B cell (primary cell): ENCODE measurements around the gene NAPSA. TPM values are rescaled to one million over a fixed set of nuclear protein-coding genes. Genes with fewer than 3 reads are reported as not detected.

Experiments
- ATAC-seq: fragments of 200-7000 bp; cut with Tn5 transposase; one replicate; pipeline ENCODE4 v1.10.0; 2021; ENCODE audit warnings: low read depth, mild to moderate bottlenecking, moderate number of reproducible peaks, moderate library complexity
- CTCF ChIA-PET: fragments of 350-600 bp; sonication (Branson Sonifier 250); formaldehyde crosslinking; loops from one replicate; lab custom pipeline; 2021; ENCODE audit warnings: antibody characterized with exemption, inconsistent platforms; lab: Charles Lee
- POLR2A ChIA-PET: fragments of 350-600 bp; sonication (Branson Sonifier 250); formaldehyde crosslinking; loops from one replicate; lab custom pipeline; 2021; ENCODE audit warnings: antibody characterized with exemption; lab: Charles Lee
- DNase-seq: peaks from one replicate; pipeline ENCODE4 v3.0.0; 2013
- H2AFZ ChIP-seq: 2 replicates; pipeline ENCODE4 v1.6.1; 2012; ENCODE audit warnings: mild to moderate bottlenecking, low read depth, low read length; ENCODE audit not compliant: insufficient read depth, poor library complexity, severe bottlenecking
- H3K27ac ChIP-seq, 2 donors: 1 replicate in 1 of 2; 2 replicates in 1 of 2; pipeline ENCODE4 v1.5.1; 2012 to 2013; ENCODE audit warnings: low read length in 2 of 2, mild to moderate bottlenecking in 2 of 2, moderate library complexity in 1 of 2
- H3K27me3 ChIP-seq, 4 experiments: fragments of 200-600 bp in 1 of 4; sonication (generic) in 1 of 4; replicated peaks in 1 of 4; 1 replicate in 2 of 4; 2 replicates in 2 of 4; pipeline versions ENCODE4 v1.6.1 to v1.7.0; 2013 to 2016; ENCODE audit warnings: low read length in 3 of 4, mild to moderate bottlenecking in 2 of 4, mixed read lengths in 1 of 4, moderate library complexity in 1 of 4; ENCODE audit not compliant: insufficient read depth in 4 of 4, control insufficient read depth in 3 of 4; ENCODE audit errors: control extremely low read depth in 1 of 4
- H3K36me3 ChIP-seq, 2 experiments: replicated peaks in 1 of 2; 1 replicate in 1 of 2; 2 replicates in 1 of 2; pipeline versions ENCODE4 v1.6.1 to v1.7.1; 2013; ENCODE audit warnings: low read length in 1 of 2; ENCODE audit not compliant: insufficient read depth in 2 of 2, control insufficient read depth in 1 of 2; ENCODE audit errors: control extremely low read depth in 1 of 2, extremely low read depth in 1 of 2
- H3K4me1 ChIP-seq, 2 donors: fragments of 200-600 bp in 1 of 2; sonication (generic) in 1 of 2; 1 replicate in 1 of 2; 2 replicates in 1 of 2; pipeline versions ENCODE4 v1.5.1 to v1.6.1; 2013 to 2017; ENCODE audit warnings: low read length in 2 of 2; ENCODE audit not compliant: control insufficient read depth in 2 of 2, insufficient read depth in 2 of 2
- H3K4me2 ChIP-seq: replicated peaks from 2 replicates; pipeline ENCODE3; 2012; ENCODE audit warnings: mild to moderate bottlenecking, low read depth, low read length; ENCODE audit not compliant: poor library complexity, severe bottlenecking
- H3K4me3 ChIP-seq, 5 experiments: fragments of 200-600 bp in 1 of 5; sonication (generic) in 1 of 5; 1 replicate in 3 of 5; 2 replicates in 2 of 5; pipeline versions ENCODE4 v1.5.1 to v1.7.0; 2011 to 2016; ENCODE audit warnings: low read length in 4 of 5, mild to moderate bottlenecking in 4 of 5, low read depth in 2 of 5, control low read depth in 1 of 5, moderate library complexity in 1 of 5; ENCODE audit not compliant: insufficient read depth in 1 of 5; ENCODE audit errors: control extremely low read depth in 1 of 5, extremely low read depth in 1 of 5
- H3K79me2 ChIP-seq: fragments of 200-600 bp; sonication (generic); one replicate; pipeline ENCODE4 v1.6.0; 2016; ENCODE audit warnings: low read length; ENCODE audit not compliant: control insufficient read depth, insufficient read depth
- H3K9ac ChIP-seq: fragments of 200-600 bp; sonication (generic); 2 replicates; pipeline ENCODE4 v1.6.1; 2017; ENCODE audit warnings: mild to moderate bottlenecking, low read length, moderate library complexity
- H3K9me3 ChIP-seq, 3 donors: one replicate each; pipeline versions ENCODE4 v1.6.1 to v1.7.1; 2013; ENCODE audit warnings: low read length in 2 of 3; ENCODE audit not compliant: control insufficient read depth in 2 of 3, insufficient read depth in 1 of 3; ENCODE audit errors: control extremely low read depth in 1 of 3
- H4K20me1 ChIP-seq: 2 replicates; pipeline ENCODE4 v1.6.0; 2012; ENCODE audit warnings: mild to moderate bottlenecking, low read length; ENCODE audit not compliant: insufficient read depth, control insufficient read depth, poor library complexity, severe bottlenecking
- H3K27ac Mint-ChIP-seq: one replicate; pipeline ENCODE4 v1.8.0; 2021; ENCODE audit warnings: mixed read lengths
- H3K27me3 Mint-ChIP-seq: one replicate; pipeline ENCODE4 v1.8.0; 2021; ENCODE audit warnings: mixed read lengths
- H3K4me1 Mint-ChIP-seq: one replicate; pipeline ENCODE4 v1.8.0; 2021; ENCODE audit warnings: mixed read lengths
- H3K4me3 Mint-ChIP-seq: one replicate; pipeline ENCODE4 v1.8.0; 2021; ENCODE audit warnings: mixed read lengths
- H3K9me3 Mint-ChIP-seq: one replicate; pipeline ENCODE4 v1.8.0; 2022; ENCODE audit warnings: mixed read lengths; ENCODE audit not compliant: insufficient read depth
- EZH2 ChIP-seq: IDR thresholded peaks from 2 replicates; pipeline ENCODE4 v1.6.1; 2012; ENCODE audit warnings: borderline replicate concordance, low read depth, mild to moderate bottlenecking, moderate library complexity, low read length; ENCODE audit not compliant: insufficient read depth, poor library complexity, severe bottlenecking
- WGBS: methylation state at CpG from one replicate; pipeline ENCODE4 v1.1.5; 2013; ENCODE audit warnings: missing lambda C conversion rate; ENCODE audit not compliant: insufficient coverage; 5-methylcytosine and 5-hydroxymethylcytosine counted together
- intact Hi-C: fragments of 100-400 bp; cut with micrococcal nuclease; formaldehyde crosslinking; loops from one replicate; pipeline ENCODE4 v1.10.0; 2022
- polyA plus RNA-seq: library from polyadenylated mRNA; depleted of rRNA; stranded (reverse); fragments of >200 nt; gene quantifications from 2 replicates; pipeline ENCODE4 v1.2.3, GENCODE V29; 2012
- total RNA-seq, 2 donors: library from RNA; stranded (reverse); fragments of 120-200 nt in 1 of 2; gene quantifications; 1 replicate in 1 of 2; 2 replicates in 1 of 2; pipeline versions ENCODE4 v1.2.3 to v1.2.4, GENCODE V29; 2013 to 2022
- TF ChIP-seq, protein P1 (sequence below): fragments of 200-600 bp; IDR thresholded peaks from one replicate; pipeline ENCODE4 v1.8.0; 2022; ENCODE audit warnings: antibody characterized with exemption, mild to moderate bottlenecking

Gene NAPSA
- total and polyA plus RNA-seq, 2 donors (not counting 1 experiment from before 2014, with no cell fraction given), result 4.0 to 4.7 TPM

DNA sequence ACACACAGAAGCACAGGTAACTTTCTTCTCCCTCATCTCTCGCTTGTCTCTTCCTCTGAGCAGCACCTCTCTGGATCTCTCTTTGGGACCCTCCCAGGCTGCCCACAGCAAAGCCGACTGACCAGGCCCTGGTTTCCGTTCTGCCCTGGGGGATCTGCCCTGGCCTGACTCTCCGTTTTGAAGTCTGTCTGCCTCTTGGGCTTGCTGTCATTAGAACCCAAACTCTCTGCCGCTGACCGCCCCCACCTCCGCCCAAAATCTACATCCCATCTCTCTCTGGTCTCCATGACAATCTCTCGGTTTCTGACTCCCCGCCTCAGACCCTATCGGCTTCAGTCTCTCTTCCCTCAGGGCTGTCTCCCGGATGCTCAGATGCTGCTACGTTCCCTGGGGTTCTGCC, 43.2 kb downstream of the NAPSA start:
- Histone ChIP-seq H3K9me3 (peaks cover 0 to 19% (median 0%) of the 10 kb centered on the region in 3 donors), H3K4me2 (no peak overlapping the region), H2AFZ (no peak overlapping the region), H4K20me1 (peaks cover 33% of the 10 kb centered on the region), H3K9ac (no peak overlapping the region), H3K4me3 (no peak overlapping the region), H3K79me2 (peaks cover 11% of the 10 kb centered on the region), H3K27ac (no peak overlapping the region), H3K36me3 (peaks cover 0 to 3% of the 10 kb centered on the region in 2 experiments), H3K27me3 (peaks cover 0 to 4% (median 0%) of the 10 kb centered on the region in 4 experiments), H3K4me1 (peaks cover 17 to 20% of the 10 kb centered on the region in 2 donors)
- WGBS, result 91% methylated on average over 12 of the region's 12 CpGs
- no peak overlapping the region for H3K4me3 Mint-ChIP-seq
- peaks cover 23% of the 10 kb centered on the region for H3K4me1 Mint-ChIP-seq
- no peak for ATAC-seq
- H3K9me3 Mint-ChIP-seq, result no peaks in the 10 kb centered on the region
- DNase-seq, result no peak
- ChIA-PET CTCF (no interaction called here), POLR2A (no interaction called here)
- TF ChIP-seq EZH2, result no peak
- TF ChIP-seq, protein P1, sequence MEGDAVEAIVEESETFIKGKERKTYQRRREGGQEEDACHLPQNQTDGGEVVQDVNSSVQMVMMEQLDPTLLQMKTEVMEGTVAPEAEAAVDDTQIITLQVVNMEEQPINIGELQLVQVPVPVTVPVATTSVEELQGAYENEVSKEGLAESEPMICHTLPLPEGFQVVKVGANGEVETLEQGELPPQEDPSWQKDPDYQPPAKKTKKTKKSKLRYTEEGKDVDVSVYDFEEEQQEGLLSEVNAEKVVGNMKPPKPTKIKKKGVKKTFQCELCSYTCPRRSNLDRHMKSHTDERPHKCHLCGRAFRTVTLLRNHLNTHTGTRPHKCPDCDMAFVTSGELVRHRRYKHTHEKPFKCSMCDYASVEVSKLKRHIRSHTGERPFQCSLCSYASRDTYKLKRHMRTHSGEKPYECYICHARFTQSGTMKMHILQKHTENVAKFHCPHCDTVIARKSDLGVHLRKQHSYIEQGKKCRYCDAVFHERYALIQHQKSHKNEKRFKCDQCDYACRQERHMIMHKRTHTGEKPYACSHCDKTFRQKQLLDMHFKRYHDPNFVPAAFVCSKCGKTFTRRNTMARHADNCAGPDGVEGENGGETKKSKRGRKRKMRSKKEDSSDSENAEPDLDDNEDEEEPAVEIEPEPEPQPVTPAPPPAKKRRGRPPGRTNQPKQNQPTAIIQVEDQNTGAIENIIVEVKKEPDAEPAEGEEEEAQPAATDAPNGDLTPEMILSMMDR, result no peak
- H3K27me3 Mint-ChIP-seq, result peaks cover 7% of the 10 kb centered on the region
- no peak overlapping the region for H3K27ac Mint-ChIP-seq
- intact Hi-C loops, result no loop called here

DNA sequence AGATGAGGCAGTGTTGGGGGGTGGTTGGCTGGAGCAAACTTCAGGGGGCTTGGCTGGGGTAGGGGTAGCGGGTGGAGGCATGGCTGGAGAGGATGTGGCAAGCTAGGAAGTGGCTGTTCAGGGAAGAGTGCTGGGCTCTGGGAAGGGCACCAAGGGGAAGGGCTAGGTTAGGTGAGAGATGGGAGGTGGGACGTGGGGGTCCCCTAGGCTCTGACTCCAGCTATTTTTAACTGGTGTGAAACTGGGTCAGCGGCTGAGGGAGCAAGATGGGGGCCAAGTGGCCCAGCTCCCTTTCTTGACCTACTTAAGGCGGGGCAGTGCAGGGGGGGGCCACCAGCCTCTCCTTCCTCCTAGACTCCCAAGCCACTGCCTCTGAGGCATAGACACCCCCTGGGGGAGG, 43.6 kb downstream of the NAPSA start:
- peaks cover 29% of the 10 kb centered on the region for H4K20me1 ChIP-seq
- Mint-ChIP-seq H3K4me3 (no peak overlapping the region), H3K4me1 (peaks cover 19% of the 10 kb centered on the region), H3K27ac (no peak overlapping the region), H3K27me3 (peaks cover 3% of the 10 kb centered on the region), H3K9me3 (no peaks in the 10 kb centered on the region)
- H2AFZ ChIP-seq, result no peak overlapping the region
- TF ChIP-seq EZH2, result no peak
- TF ChIP-seq, protein P1, result no peak
- no peak overlapping the region for H3K4me3 ChIP-seq
- CTCF ChIA-PET, result no interaction called here
- peaks cover 0 to 3% of the 10 kb centered on the region in 2 experiments for H3K36me3 ChIP-seq
- peaks cover 0 to 2% (median 0%) of the 10 kb centered on the region in 4 experiments for H3K27me3 ChIP-seq
- 78% methylated on average over 3 of the region's 4 CpGs for WGBS
- H3K9me3 ChIP-seq, result peaks cover 0 to 19% (median 0%) of the 10 kb centered on the region in 3 donors
- no peak overlapping the region for H3K9ac ChIP-seq
- no peak overlapping the region for H3K4me2 ChIP-seq
- no peak overlapping the region for H3K27ac ChIP-seq
- no peak for DNase-seq
- ATAC-seq, result no peak
- POLR2A ChIA-PET, result interaction anchor here (0.6 to 0.7 kb wide), 2 partner anchors 41 kb away, joined by 5 to 11 read pairs; no protein-coding TSS in a partner anchor
- intact Hi-C loops, result no loop called here
- peaks cover 7% of the 10 kb centered on the region for H3K79me2 ChIP-seq
- H3K4me1 ChIP-seq, result peaks cover 12 to 16% of the 10 kb centered on the region in 2 donors
